ENCODE data around the gene RPS6KA1.
A peak's percentile ranks its signal among the peaks of the same experiment; 100 is the strongest.
"Not testable (repeated sequence)": the region's sequence is repeated elsewhere in the genome, so short reads cannot be mapped to it uniquely, and the experiment has no call there.

Gene RPS6KA1

GRCh38 chr1:26556111-26556510, 26.6 kb downstream of the RPS6KA1 start:
- DNase-seq: no peak

GRCh38 chr1:26557008-26557407, 27.4 kb downstream of the RPS6KA1 start:
- DNase-seq: no peak

- DNase-seq: no peak
Measured at GRCh38 chr1:26558685-26559048, 29.1 kb downstream of the RPS6KA1 start.

GRCh38 chr1:26560403-26560780, 30.8 kb downstream of the RPS6KA1 start:
- DNase-seq: no peak

GRCh38 chr1:26570287-26570686, 40.7 kb downstream of the RPS6KA1 start:
- DNase-seq: no peak

- DNase-seq: no peak
Measured at GRCh38 chr1:26571381-26571780, 41.8 kb downstream of the RPS6KA1 start.

- DNase-seq: no peak
Measured at GRCh38 chr1:26574018-26574417, 44.5 kb downstream of the RPS6KA1 start.

- DNase-seq: no peak
Measured at GRCh38 chr1:26574719-26575251, 45.2 kb downstream of the RPS6KA1 start.

- DNase-seq: no peak
Measured at GRCh38 chr1:26575348-26575747, 45.8 kb downstream of the RPS6KA1 start.

- no peak for DNase-seq
Measured at GRCh38 chr1:26578167-26578566, 48.6 kb downstream of the RPS6KA1 start.

GRCh38 chr1:26579681-26580111, 50.1 kb downstream of the RPS6KA1 start:
- no peak for DNase-seq

GRCh38 chr1:26580116-26580515, 50.6 kb downstream of the RPS6KA1 start:
- no peak for DNase-seq

GRCh38 chr1:26581287-26581651, 51.7 kb downstream of the RPS6KA1 start:
- DNase-seq: no peak

GRCh38 chr1:26582053-26582835, 52.7 kb downstream of the RPS6KA1 start:
- no peak for DNase-seq

GRCh38 chr1:26582836-26583460, 53.4 kb downstream of the RPS6KA1 start:
- DNase-seq: no peak

GRCh38 chr1:26583646-26584485, 54.3 kb downstream of the RPS6KA1 start:
- no peak for DNase-seq

GRCh38 chr1:26584588-26584987, 55.0 kb downstream of the RPS6KA1 start:
- DNase-seq: not testable (repeated sequence)

GRCh38 chr1:26585471-26585870, 55.9 kb downstream of the RPS6KA1 start:
- no peak for DNase-seq

- DNase-seq: no peak
Measured at GRCh38 chr1:26593385-26593784, 63.8 kb downstream of the RPS6KA1 start.

GRCh38 chr1:26594593-26594992, 65.0 kb downstream of the RPS6KA1 start:
- DNase-seq: not testable (repeated sequence)

- peak; percentile 7 for DNase-seq
Measured at GRCh38 chr1:26597629-26598039, 68.1 kb downstream of the RPS6KA1 start.

- no peak for DNase-seq
Measured at GRCh38 chr1:26598890-26599289, 69.3 kb downstream of the RPS6KA1 start.

- peak; percentile 42 for DNase-seq
Measured at GRCh38 chr1:26602378-26602959, 72.9 kb downstream of the RPS6KA1 start.

All from NCI-H146 (cell line).